DND-41 (cell line): ENCODE results near the gene COL4A2.

Source experiments
- EZH2 ChIP-seq: IDR thresholded peaks from 3 replicates; pipeline ENCODE4 v1.6.1; 2012; ENCODE audit warnings: borderline replicate concordance, low read depth, mild to moderate bottlenecking, moderate library complexity, low read length, inconsistent platforms; ENCODE audit not compliant: severe bottlenecking
- TF ChIP-seq, protein P1 (sequence below): IDR thresholded peaks from 2 replicates; pipeline ENCODE4 v1.5.1; 2012; ENCODE audit warnings: borderline replicate concordance, low read length, moderate library complexity, mild to moderate bottlenecking; ENCODE audit not compliant: poor library complexity, severe bottlenecking; ENCODE audit errors: extremely low read depth

DNA sequence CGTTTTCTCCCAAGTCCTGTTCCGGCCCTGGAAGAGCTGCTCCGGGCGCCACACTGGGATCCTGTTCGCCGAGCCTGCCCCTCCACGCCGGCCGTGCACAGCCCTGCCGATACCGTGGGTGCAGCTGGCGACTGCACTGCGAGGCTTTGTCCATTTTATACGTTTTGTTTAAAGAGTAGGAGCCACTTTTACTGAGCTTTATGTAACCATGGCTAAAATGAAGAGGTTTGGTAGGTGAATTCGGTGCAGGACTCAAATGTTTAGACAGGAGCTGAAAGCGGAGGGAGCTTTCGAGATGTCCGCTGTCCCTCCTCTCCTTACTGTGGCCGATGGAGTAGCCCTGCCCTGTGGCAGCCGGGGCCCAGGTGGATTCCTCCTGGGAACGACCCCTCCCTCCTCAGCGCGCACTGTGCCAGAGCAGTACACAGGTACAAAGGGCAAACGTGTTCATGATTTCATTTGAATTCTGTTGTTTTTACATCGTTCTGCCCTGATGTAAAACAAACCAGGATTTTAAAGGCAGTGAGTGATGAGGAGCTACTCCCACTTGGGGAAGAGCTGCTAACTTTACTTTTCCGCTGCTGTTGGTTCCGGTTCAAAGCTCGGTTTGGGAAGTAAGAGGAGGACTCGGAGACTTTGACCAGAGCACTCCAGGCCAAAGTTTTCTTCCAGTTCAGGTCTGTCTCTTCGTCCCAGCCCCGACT is 1.7 kb downstream of the COL4A2 start:
- no peak for TF ChIP-seq EZH2
- TF ChIP-seq, protein P1, sequence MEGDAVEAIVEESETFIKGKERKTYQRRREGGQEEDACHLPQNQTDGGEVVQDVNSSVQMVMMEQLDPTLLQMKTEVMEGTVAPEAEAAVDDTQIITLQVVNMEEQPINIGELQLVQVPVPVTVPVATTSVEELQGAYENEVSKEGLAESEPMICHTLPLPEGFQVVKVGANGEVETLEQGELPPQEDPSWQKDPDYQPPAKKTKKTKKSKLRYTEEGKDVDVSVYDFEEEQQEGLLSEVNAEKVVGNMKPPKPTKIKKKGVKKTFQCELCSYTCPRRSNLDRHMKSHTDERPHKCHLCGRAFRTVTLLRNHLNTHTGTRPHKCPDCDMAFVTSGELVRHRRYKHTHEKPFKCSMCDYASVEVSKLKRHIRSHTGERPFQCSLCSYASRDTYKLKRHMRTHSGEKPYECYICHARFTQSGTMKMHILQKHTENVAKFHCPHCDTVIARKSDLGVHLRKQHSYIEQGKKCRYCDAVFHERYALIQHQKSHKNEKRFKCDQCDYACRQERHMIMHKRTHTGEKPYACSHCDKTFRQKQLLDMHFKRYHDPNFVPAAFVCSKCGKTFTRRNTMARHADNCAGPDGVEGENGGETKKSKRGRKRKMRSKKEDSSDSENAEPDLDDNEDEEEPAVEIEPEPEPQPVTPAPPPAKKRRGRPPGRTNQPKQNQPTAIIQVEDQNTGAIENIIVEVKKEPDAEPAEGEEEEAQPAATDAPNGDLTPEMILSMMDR = no peak
